Skeletal muscle tissue (tissue), 4 donors: ENCODE data around the gene GPAT3. TPM values are rescaled to one million over a fixed set of nuclear protein-coding genes. Genes with fewer than 3 reads are reported as not detected.
"Not testable (repeated sequence)": the region's sequence is repeated elsewhere in the genome, so short reads cannot be mapped to it uniquely, and the experiment has no call there.

Experiments used
- H3K27ac ChIP-seq: one replicate; pipeline ENCODE4 v1.7.0; 2013; ENCODE audit warnings: mild to moderate bottlenecking, low read depth, low read length, inconsistent platforms
- H3K27me3 ChIP-seq, 3 donors: one replicate each; pipeline ENCODE4 v1.7.0; 2013; ENCODE audit warnings: low read length in 3 of 3; ENCODE audit not compliant: control insufficient read depth in 3 of 3, insufficient read depth in 3 of 3
- H3K36me3 ChIP-seq, 3 donors: one replicate each; pipeline ENCODE4 v1.7.0; 2013; ENCODE audit warnings: low read length in 3 of 3; ENCODE audit not compliant: control insufficient read depth in 3 of 3, insufficient read depth in 3 of 3
- H3K4me1 ChIP-seq, 3 donors: one replicate each; pipeline ENCODE4 v1.7.0; 2013; ENCODE audit warnings: low read length in 3 of 3, mild to moderate bottlenecking in 3 of 3; ENCODE audit not compliant: control insufficient read depth in 3 of 3, insufficient read depth in 3 of 3
- H3K4me3 ChIP-seq, 3 donors: one replicate each; pipeline ENCODE4 v1.7.0; 2013; ENCODE audit warnings: low read length in 3 of 3
- H3K9ac ChIP-seq, 3 donors: one replicate each; pipeline ENCODE4 v1.7.0; 2013; ENCODE audit warnings: low read length in 3 of 3, mild to moderate bottlenecking in 3 of 3, moderate library complexity in 2 of 3, low read depth in 1 of 3
- H3K9me3 ChIP-seq, 3 donors: one replicate each; pipeline ENCODE4 v1.7.0; 2013; ENCODE audit warnings: low read length in 3 of 3; ENCODE audit not compliant: control insufficient read depth in 3 of 3
- total RNA-seq: library from RNA; depleted of rRNA; stranded (reverse); fragments of >200 nt; gene quantifications from one replicate; pipeline ENCODE4 v1.2.3, GENCODE V29; 2014
- donor health status: Osteomylitis.

The GPAT3 gene
- total RNA-seq = 32.4 TPM

- H3K36me3 ChIP-seq = peaks cover 0 to 2% (median 0%) of the 10 kb centered on the region in 3 donors
- peak within 1 kb of the TSS; percentile 97 for H3K27ac ChIP-seq
- peak within 1 kb of the TSS; percentile 88 to 95 (median 92) for H3K4me3 ChIP-seq
- peaks cover 13 to 29% (median 24%) of the 10 kb centered on the region in 3 donors for H3K4me1 ChIP-seq
- H3K9ac ChIP-seq = peak within 1 kb of the TSS; percentile 95 to 99 (median 96)
- H3K9me3 ChIP-seq = no peaks in the 10 kb centered on the region
- H3K27me3 ChIP-seq = no peaks in the 10 kb centered on the region
Measured at GRCh38 chr4:83535520-83536361, at the start of gene GPAT3. Gene GPAT3, plus strand, starts transcription at chr4:83536108. Its CDS starts 515 bp downstream, at chr4:83536623.

GRCh38 chr4:83486457-83487129 is 49.3 kb upstream of the GPAT3 start:
- no peak overlapping the region for H3K4me3 ChIP-seq
- H3K36me3 ChIP-seq = peaks cover 0 to 5% (median 0%) of the 10 kb centered on the region in 3 donors
- no peak overlapping the region for H3K9ac ChIP-seq
- peaks cover 5 to 14% (median 6%) of the 10 kb centered on the region in 3 donors for H3K4me1 ChIP-seq
- H3K27me3 ChIP-seq = no peaks in the 10 kb centered on the region
- H3K9me3 ChIP-seq = no peaks in the 10 kb centered on the region
- no peak overlapping the region for H3K27ac ChIP-seq

GRCh38 chr4:83489711-83490326 is 46.1 kb upstream of the GPAT3 start:
- no peak overlapping the region for H3K9ac ChIP-seq
- no peak overlapping the region for H3K27ac ChIP-seq
- no peaks in the 10 kb centered on the region for H3K36me3 ChIP-seq
- H3K9me3 ChIP-seq = no peaks in the 10 kb centered on the region
- H3K4me1 ChIP-seq = peaks cover 5 to 6% (median 6%) of the 10 kb centered on the region in 3 donors
- H3K4me3 ChIP-seq = no peak overlapping the region
- H3K27me3 ChIP-seq = no peaks in the 10 kb centered on the region

- H3K9ac ChIP-seq = no peak overlapping the region
- H3K9me3 ChIP-seq = no peaks in the 10 kb centered on the region
- no peaks in the 10 kb centered on the region for H3K27me3 ChIP-seq
- H3K4me1 ChIP-seq = no peaks in the 10 kb centered on the region
- no peak overlapping the region for H3K27ac ChIP-seq
- H3K36me3 ChIP-seq = no peaks in the 10 kb centered on the region
- H3K4me3 ChIP-seq = no peak overlapping the region
Measured at GRCh38 chr4:83490876-83491450, 44.9 kb upstream of the GPAT3 start.

GRCh38 chr4:83496085-83496917 is 39.6 kb upstream of the GPAT3 start:
- H3K27ac ChIP-seq, H3K4me1 ChIP-seq, H3K4me3 ChIP-seq, H3K9ac ChIP-seq, H3K27me3 ChIP-seq, H3K9me3 ChIP-seq, H3K36me3 ChIP-seq: not testable (repeated sequence)

- H3K27me3 ChIP-seq = no peaks in the 10 kb centered on the region
- no peaks in the 10 kb centered on the region for H3K4me1 ChIP-seq
Measured at GRCh38 chr4:83498187-83498586, 37.7 kb upstream of the GPAT3 start.

GRCh38 chr4:83501671-83502070 is 34.2 kb upstream of the GPAT3 start:
- H3K9ac ChIP-seq, H3K9me3 ChIP-seq, H3K27me3 ChIP-seq, H3K4me1 ChIP-seq, H3K36me3 ChIP-seq, H3K27ac ChIP-seq, H3K4me3 ChIP-seq: not testable (repeated sequence)

More at GRCh38 chr4:83498187-83498586, 37.7 kb upstream of the GPAT3 start:
- no peak overlapping the region for H3K27ac ChIP-seq
- H3K9me3 ChIP-seq = no peaks in the 10 kb centered on the region
- no peak overlapping the region for H3K9ac ChIP-seq
- no peaks in the 10 kb centered on the region for H3K36me3 ChIP-seq
- no peak overlapping the region for H3K4me3 ChIP-seq

GRCh38 chr4:83503974-83504373 is 31.9 kb upstream of the GPAT3 start:
- no peak overlapping the region for H3K4me3 ChIP-seq
- no peaks in the 10 kb centered on the region for H3K4me1 ChIP-seq
- no peak overlapping the region for H3K27ac ChIP-seq
- no peaks in the 10 kb centered on the region for H3K27me3 ChIP-seq
- H3K36me3 ChIP-seq = no peaks in the 10 kb centered on the region
- H3K9ac ChIP-seq = no peak overlapping the region
- H3K9me3 ChIP-seq = no peaks in the 10 kb centered on the region

- no peaks in the 10 kb centered on the region for H3K9me3 ChIP-seq
- no peak overlapping the region for H3K9ac ChIP-seq
- no peaks in the 10 kb centered on the region for H3K4me1 ChIP-seq
- no peak overlapping the region for H3K27ac ChIP-seq
- H3K4me3 ChIP-seq = no peak overlapping the region
- no peaks in the 10 kb centered on the region for H3K36me3 ChIP-seq
- H3K27me3 ChIP-seq = no peaks in the 10 kb centered on the region
Measured at GRCh38 chr4:83504503-83504902, 31.4 kb upstream of the GPAT3 start.
